GM12878 (cell line): ENCODE results near the gene SORCS1.

Source experiments
- CEBPB ChIP-seq, 2 experiments: fragments of 150-350 bp in 1 of 2; IDR thresholded peaks; 2 replicates each; pipeline ENCODE4 v1.6.1; 2012 to 2014; ENCODE audit warnings: low read depth in 2 of 2, low read length in 2 of 2, borderline replicate concordance in 1 of 2, inconsistent platforms in 1 of 2
- CTCF ChIP-seq, 3 experiments: IDR thresholded peaks in 2 of 3; conservative IDR thresholded peaks in 1 of 3; 2 replicates each; pipeline ENCODE4 v1.5.1; 2011; ENCODE audit warnings: low read depth in 3 of 3, low read length in 3 of 3, mild to moderate bottlenecking in 3 of 3, control low read depth in 2 of 3, moderate library complexity in 2 of 3, inconsistent platforms in 1 of 3, mixed read lengths in 1 of 3; ENCODE audit not compliant: control insufficient read depth in 2 of 3, insufficient read depth in 1 of 3; ENCODE audit errors: extremely low read depth in 1 of 3
- NFIC ChIP-seq: IDR thresholded peaks from 2 replicates; pipeline ENCODE4 v1.6.1; 2012; ENCODE audit warnings: low read depth, mild to moderate bottlenecking, inconsistent platforms, low read length, moderate library complexity
- NR2C2 ChIP-seq: IDR thresholded peaks from 2 replicates; pipeline ENCODE4 v1.6.1; 2011; ENCODE audit warnings: borderline replicate concordance, low read depth; ENCODE audit not compliant: control insufficient read depth, insufficient read length
- POLR2A ChIP-seq: IDR thresholded peaks from 2 replicates; pipeline ENCODE4 v1.6.1; 2011; ENCODE audit warnings: low read depth, mild to moderate bottlenecking, low read length
- PRDM15 ChIP-seq: fragments of 450-650 bp; formaldehyde crosslinking; IDR thresholded peaks from 2 replicates; pipeline ENCODE4 v1.4.0; 2020; ENCODE audit warnings: mild to moderate bottlenecking, moderate library complexity
- RAD21 ChIP-seq: IDR thresholded peaks from 2 replicates; pipeline ENCODE4 v1.6.1; 2011; ENCODE audit warnings: mild to moderate bottlenecking, low read depth, low read length, moderate library complexity; ENCODE audit not compliant: insufficient read depth
- SP1 ChIP-seq: IDR thresholded peaks from one replicate; pipeline ENCODE4 v1.6.1; 2011; ENCODE audit warnings: low read depth, low read length
- SREBF1 ChIP-seq: IDR thresholded peaks from 2 replicates; pipeline ENCODE4 v1.6.1; 2012; ENCODE audit warnings: mild to moderate bottlenecking, low read length
- STAT1 ChIP-seq: fragments of 450-650 bp; conservative IDR thresholded peaks from 2 replicates; pipeline ENCODE4 v1.6.1; 2014; ENCODE audit warnings: antibody characterized with exemption, mild to moderate bottlenecking
- TAF1 ChIP-seq: IDR thresholded peaks from 2 replicates; pipeline ENCODE4 v1.6.1; 2011; ENCODE audit warnings: mild to moderate bottlenecking, low read depth, low read length, borderline replicate concordance
- ZNF274 ChIP-seq: IDR thresholded peaks from one replicate; pipeline ENCODE4 v1.8.0; 2011; ENCODE audit not compliant: insufficient read length, insufficient read depth

- TF ChIP-seq STAT1 (no peak), RAD21 (no peak), SP1 (no peak), CTCF (IDR thresholded peaks at IDR 0.05 in 2 of 3, conservative IDR thresholded peaks at IDR 0.05 in 1 of 3; ENCODE audit: control insufficient read depth in 2 of 3, extremely low read depth in 1 of 3, insufficient read depth in 1 of 3, low read depth in 3 of 3, low read length in 3 of 3) (no peak), NR2C2 (no peak), CEBPB (IDR thresholded peaks at IDR 0.05; ENCODE audit: borderline replicate concordance in 1 of 2, low read depth in 2 of 2, low read length in 2 of 2) (no peak), POLR2A (no peak), SREBF1 (no peak), TAF1 (no peak), ZNF274 (no peak), PRDM15 (CRISPR knock-in tag) (no peak), NFIC (no peak)
Measured at GRCh38 chr10:107152087-107152486, 12.4 kb downstream of the SORCS1 start.
